Gastroesophageal sphincter (tissue), 4 donors: ENCODE results near the gene ADARB1. TPM values are rescaled to one million over a fixed set of nuclear protein-coding genes. Genes with fewer than 3 reads are reported as not detected.

ENCODE experiments used
- ATAC-seq: fragments of 150-250 bp; one replicate; pipeline ENCODE4 v1.9.1; 2016; ENCODE audit warnings: mild to moderate bottlenecking, moderate library complexity
- H3K27ac ChIP-seq, 4 donors: fragments of 200-600 bp; sonication (generic) in 3 of 4; 1 replicate in 3 of 4; 2 replicates in 1 of 4; pipeline ENCODE4 v1.5.1; 2016 to 2019
- H3K27me3 ChIP-seq: fragments of 200-600 bp; sonication (generic); one replicate; pipeline ENCODE4 v1.5.1; 2019
- H3K36me3 ChIP-seq, 2 donors: fragments of 200-600 bp; sonication (generic); one replicate each; pipeline ENCODE4 v1.5.1; 2019; ENCODE audit warnings: control low read depth in 1 of 2
- H3K4me1 ChIP-seq, 3 donors: fragments of 200-600 bp; sonication (generic); 1 replicate in 2 of 3; 2 replicates in 1 of 3; pipeline ENCODE4 v1.5.1; 2016 to 2019; ENCODE audit warnings: control low read depth in 2 of 3
- H3K4me3 ChIP-seq, 2 donors: fragments of 200-600 bp; sonication (generic); one replicate each; pipeline ENCODE4 v1.5.1; 2019; ENCODE audit warnings: mild to moderate bottlenecking in 1 of 2, moderate library complexity in 1 of 2
- H3K9me3 ChIP-seq, 3 donors: fragments of 200-600 bp; sonication (generic); one replicate each; pipeline ENCODE4 v1.5.1; 2017 to 2019; ENCODE audit warnings: control low read depth in 2 of 3
- EP300 ChIP-seq: sonication (generic); formaldehyde crosslinking; IDR thresholded peaks from one replicate; pipeline ENCODE4 v1.6.1; 2017; ENCODE audit warnings: antibody characterized with exemption, mild to moderate bottlenecking
- POLR2A ChIP-seq, 2 donors: fragments of 450-650 bp; IDR thresholded peaks; one replicate each; pipeline ENCODE4 v1.6.1; 2017; ENCODE audit warnings: antibody characterized with exemption in 2 of 2, mild to moderate bottlenecking in 2 of 2, moderate library complexity in 1 of 2
- POLR2AphosphoS5 ChIP-seq: sonication (generic); formaldehyde crosslinking; IDR thresholded peaks from one replicate; pipeline ENCODE4 v1.6.1; 2017; ENCODE audit warnings: antibody characterized with exemption
- WGBS, 2 donors: methylation state at CpG; one replicate each; pipeline ENCODE4 v1.1.5; 2018; ENCODE audit warnings: low coverage in 1 of 2; 5-methylcytosine and 5-hydroxymethylcytosine counted together
- total RNA-seq, 4 donors: library from RNA; depleted of rRNA; stranded (reverse); fragments of >200 nt; gene quantifications; one replicate each; pipeline ENCODE4 v1.1.0, GENCODE V29; 2016
- TF ChIP-seq, protein P1 (sequence below), 4 experiments: fragments of 200-600 bp in 2 of 4; fragments of 450-650 bp in 2 of 4; sonication (generic) in 1 of 4; IDR thresholded peaks; one replicate each; pipeline ENCODE4 v1.5.1; 2017 to 2019; ENCODE audit warnings: antibody characterized with exemption in 4 of 4, mild to moderate bottlenecking in 2 of 4, moderate library complexity in 2 of 4

ADARB1 gene
- total RNA-seq, 4 donors from 2014 or later = 136 to 228 (median 181) TPM

DNA sequence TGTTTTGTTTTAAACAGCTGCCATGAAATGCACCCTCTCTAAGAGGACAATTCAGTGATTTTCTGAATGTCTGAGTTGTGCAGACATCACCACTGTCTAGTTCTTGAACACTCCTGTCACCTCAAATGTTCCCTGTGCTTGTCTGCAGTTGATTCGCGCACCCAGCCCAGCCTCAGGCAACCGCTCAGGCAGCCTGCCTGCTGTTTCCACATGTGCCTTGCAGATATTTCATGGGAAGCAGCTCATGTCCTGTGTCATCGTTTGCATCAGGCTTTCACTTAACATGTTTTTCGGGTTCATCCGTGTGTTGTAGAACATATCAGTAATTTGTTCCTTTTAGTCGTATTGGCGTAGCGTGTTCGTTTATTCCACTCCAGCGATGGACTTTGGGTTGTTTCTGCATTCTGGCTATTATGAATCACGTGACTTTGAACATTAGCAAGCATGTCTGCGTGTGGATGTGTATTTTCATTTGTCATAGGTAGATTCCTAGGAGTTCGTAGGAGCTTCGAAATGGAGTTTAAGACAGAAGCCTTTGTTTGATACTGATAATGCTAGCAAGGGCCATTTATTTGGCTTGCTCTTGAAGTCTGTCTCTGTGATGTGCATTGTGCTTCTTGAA is 12.1 kb downstream of the ADARB1 start:
- TF ChIP-seq, protein P1, sequence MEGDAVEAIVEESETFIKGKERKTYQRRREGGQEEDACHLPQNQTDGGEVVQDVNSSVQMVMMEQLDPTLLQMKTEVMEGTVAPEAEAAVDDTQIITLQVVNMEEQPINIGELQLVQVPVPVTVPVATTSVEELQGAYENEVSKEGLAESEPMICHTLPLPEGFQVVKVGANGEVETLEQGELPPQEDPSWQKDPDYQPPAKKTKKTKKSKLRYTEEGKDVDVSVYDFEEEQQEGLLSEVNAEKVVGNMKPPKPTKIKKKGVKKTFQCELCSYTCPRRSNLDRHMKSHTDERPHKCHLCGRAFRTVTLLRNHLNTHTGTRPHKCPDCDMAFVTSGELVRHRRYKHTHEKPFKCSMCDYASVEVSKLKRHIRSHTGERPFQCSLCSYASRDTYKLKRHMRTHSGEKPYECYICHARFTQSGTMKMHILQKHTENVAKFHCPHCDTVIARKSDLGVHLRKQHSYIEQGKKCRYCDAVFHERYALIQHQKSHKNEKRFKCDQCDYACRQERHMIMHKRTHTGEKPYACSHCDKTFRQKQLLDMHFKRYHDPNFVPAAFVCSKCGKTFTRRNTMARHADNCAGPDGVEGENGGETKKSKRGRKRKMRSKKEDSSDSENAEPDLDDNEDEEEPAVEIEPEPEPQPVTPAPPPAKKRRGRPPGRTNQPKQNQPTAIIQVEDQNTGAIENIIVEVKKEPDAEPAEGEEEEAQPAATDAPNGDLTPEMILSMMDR (IDR thresholded peaks at IDR 0.05) = no peak
- TF ChIP-seq POLR2A (IDR thresholded peaks at IDR 0.05) (no peak), EP300 (no peak)
- no peaks in the 10 kb centered on the region for H3K27me3 ChIP-seq
- ATAC-seq = no peak
- peak overlapping the region in 2 of 4 donors; percentile 56 to 69 for H3K27ac ChIP-seq
- peaks cover 0 to 20% of the 10 kb centered on the region in 2 donors for H3K36me3 ChIP-seq
- H3K4me3 ChIP-seq = no peak overlapping the region
- no peaks in the 10 kb centered on the region for H3K9me3 ChIP-seq
- WGBS, 2 donors = 87 to 89% methylated on average over 15 of the region's 15 CpGs
- H3K4me1 ChIP-seq = peaks cover 7 to 93% (median 7%) of the 10 kb centered on the region in 3 donors

DNA sequence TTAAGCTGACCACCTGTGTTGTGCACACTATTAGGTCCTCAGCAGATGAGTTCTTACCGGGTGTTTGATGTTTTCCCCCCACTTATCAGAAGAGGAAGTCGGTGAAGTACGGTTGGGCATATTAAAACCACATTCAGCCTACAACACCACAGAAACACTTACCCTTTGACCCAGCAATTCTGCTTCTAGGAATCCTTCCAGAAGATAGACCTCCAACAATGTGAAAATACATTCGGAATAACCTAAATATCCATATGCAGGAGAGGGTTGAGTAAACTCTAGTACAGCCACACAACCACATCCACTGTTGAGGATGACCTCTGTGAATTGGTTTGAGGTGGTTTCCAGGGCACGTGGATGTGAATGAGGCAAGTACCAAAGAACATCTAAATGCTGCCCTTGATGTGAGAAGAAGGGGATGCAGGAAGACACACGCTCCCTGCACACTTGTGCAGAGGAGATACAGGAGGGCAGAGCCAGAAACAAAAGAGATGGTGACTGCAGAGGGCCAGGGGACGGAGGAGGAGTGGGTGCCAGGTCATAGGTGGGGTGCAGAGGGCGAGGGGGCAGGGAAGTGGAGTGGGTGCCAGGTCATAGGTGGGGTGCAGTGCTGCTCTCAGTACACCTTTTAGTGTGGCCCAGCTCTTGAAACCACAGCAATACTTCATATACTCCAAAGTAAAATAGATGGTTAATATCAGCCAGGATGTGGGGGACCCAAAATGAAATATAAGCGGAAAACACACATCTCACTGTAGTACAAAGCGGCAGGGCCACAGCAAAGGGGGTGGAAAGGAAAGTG is 12.8 kb downstream of the ADARB1 start:
- no peaks in the 10 kb centered on the region for H3K27me3 ChIP-seq
- H3K36me3 ChIP-seq = peaks cover 0 to 12% of the 10 kb centered on the region in 2 donors
- H3K27ac ChIP-seq = peak overlapping the region in 1 of 4 donors; percentile 25
- no peaks in the 10 kb centered on the region for H3K9me3 ChIP-seq
- peaks cover 8 to 94% (median 8%) of the 10 kb centered on the region in 3 donors for H3K4me1 ChIP-seq
- no peak for ATAC-seq
- no peak overlapping the region for H3K4me3 ChIP-seq
- 78 to 79% methylated on average over 8 to 10 of the region's 10 CpGs for WGBS, 2 donors
- TF ChIP-seq EP300 (no peak), POLR2AphosphoS5 (no peak), POLR2A (IDR thresholded peaks at IDR 0.05) (no peak)
- TF ChIP-seq, protein P1 (IDR thresholded peaks at IDR 0.05) = no peak

DNA sequence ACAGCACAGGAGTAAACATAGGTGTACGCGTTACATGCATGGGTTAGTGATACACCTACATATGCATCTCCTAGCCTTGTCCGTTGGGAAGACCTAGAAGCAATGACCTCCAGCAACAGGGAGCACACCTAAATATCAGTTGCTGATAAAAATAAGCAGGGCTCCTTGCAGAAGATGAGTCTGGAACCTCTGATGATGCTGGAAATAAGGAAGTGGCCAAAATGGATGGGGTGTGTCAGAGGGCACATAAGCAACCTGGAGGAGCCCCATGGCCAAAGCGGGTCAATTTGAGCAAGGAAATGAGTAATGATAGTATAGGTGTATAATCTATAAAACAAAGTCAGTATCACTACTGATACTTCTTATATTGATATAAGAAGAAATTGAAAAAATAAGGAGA is 13.7 kb downstream of the ADARB1 start:
- no peak for ATAC-seq
- TF ChIP-seq POLR2AphosphoS5 = no peak
- TF ChIP-seq, protein P1 (IDR thresholded peaks at IDR 0.05) = no peak
- no peak for TF ChIP-seq POLR2A (IDR thresholded peaks at IDR 0.05)
- no peak for TF ChIP-seq EP300
- H3K9me3 ChIP-seq = no peaks in the 10 kb centered on the region
- H3K27me3 ChIP-seq = no peaks in the 10 kb centered on the region
- no peak overlapping the region for H3K4me3 ChIP-seq
- H3K36me3 ChIP-seq = peaks cover 0 to 5% of the 10 kb centered on the region in 2 donors
- 90% methylated on average over 2 to 4 of the region's 4 CpGs for WGBS, 2 donors
- H3K4me1 ChIP-seq = peaks cover 7 to 95% (median 8%) of the 10 kb centered on the region in 3 donors
- no peak overlapping the region for H3K27ac ChIP-seq

DNA sequence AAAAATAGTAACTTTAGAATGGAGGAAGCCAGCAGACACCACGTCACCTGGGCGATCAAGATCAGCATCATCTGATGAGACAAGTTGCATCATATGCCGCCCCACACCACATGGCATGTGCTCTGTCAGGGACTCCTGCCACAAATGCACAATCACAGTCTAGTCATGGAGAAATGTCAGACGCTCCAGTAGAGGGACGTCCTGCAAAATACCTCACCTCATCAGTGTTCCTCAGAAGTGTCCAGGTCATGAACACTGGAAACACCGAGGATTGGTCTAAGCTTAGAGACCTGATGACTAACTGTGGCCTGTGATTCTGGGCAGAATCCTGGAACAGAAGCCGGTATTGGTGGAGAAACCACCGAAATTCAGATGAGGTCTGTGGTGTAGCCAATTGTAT is 14.3 kb downstream of the ADARB1 start:
- no peak for ATAC-seq
- WGBS, 2 donors = 77 to 88% methylated on average over 5 to 7 of the region's 8 CpGs
- Histone ChIP-seq H3K36me3 (peaks cover 0 to 2% of the 10 kb centered on the region in 2 donors), H3K27ac (no peak overlapping the region), H3K27me3 (no peaks in the 10 kb centered on the region), H3K4me3 (no peak overlapping the region), H3K9me3 (no peaks in the 10 kb centered on the region), H3K4me1 (peaks cover 6 to 95% (median 8%) of the 10 kb centered on the region in 3 donors)
- TF ChIP-seq POLR2AphosphoS5 (no peak), POLR2A (IDR thresholded peaks at IDR 0.05) (no peak), EP300 (no peak)
- TF ChIP-seq, protein P1 (IDR thresholded peaks at IDR 0.05) = no peak
